GM12878 (cell line): ENCODE data around the gene ERO1A. TPM values are rescaled to one million over a fixed set of nuclear protein-coding genes. Genes with fewer than 3 reads are reported as not detected.

Experiments
- ATAC-seq: fragments of 200-7000 bp; cut with Tn5 transposase; 3 replicates; pipeline ENCODE4 v1.9.1; 2020; ENCODE audit warnings: mild to moderate bottlenecking, moderate library complexity
- BruUV-seq: library from RNA; stranded (reverse); fragments of 400-500 nt; replicated peaks from 2 replicates; lab custom pipeline; 2021; lab: Mats Ljungman, UMichigan
- CTCF ChIA-PET: fragments of 300-600 bp; sonication (Branson Sonifier 250); formaldehyde crosslinking; extraction: SDS; loops from one replicate; lab custom pipeline; 2021; ENCODE audit warnings: inconsistent platforms; lab: Yijun Ruan, JAX
- POLR2A ChIA-PET: fragments of 350-600 bp; formaldehyde crosslinking; extraction: SDS; loops from one replicate; lab custom pipeline; 2021; ENCODE audit warnings: inconsistent platforms; lab: Charles Lee
- RAD21 ChIA-PET: fragments of 300-600 bp; sonication (Branson Sonifier 250); formaldehyde crosslinking; loops from one replicate; lab custom pipeline; 2023; ENCODE audit warnings: antibody characterized with exemption; ENCODE audit not compliant: unreplicated experiment; lab: Charles Lee
- SMC1A ChIA-PET: fragments of 300-600 bp; sonication (Branson Sonifier 250); formaldehyde crosslinking; loops from one replicate; lab custom pipeline; 2023; ENCODE audit not compliant: unreplicated experiment, uncharacterized antibody; lab: Charles Lee
- DNase-seq: peaks from one replicate; pipeline ENCODE4 v3.0.0-alpha.2; 2011; ENCODE audit warnings: low read depth, low spot score
- FAIRE-seq: peaks from 3 replicates; lab custom pipeline; 2011; peaks lifted over from hg19 to GRCh38; lab: Jason Lieb, UNC
- H2AFZ ChIP-seq: 2 replicates; pipeline ENCODE4 v1.6.0; 2011; ENCODE audit warnings: low read depth, low read length, control low read depth; ENCODE audit not compliant: control insufficient read depth
- H3K27ac ChIP-seq: 2 replicates; pipeline ENCODE4 v1.5.1; 2011; ENCODE audit warnings: control low read depth; ENCODE audit not compliant: control insufficient read depth, insufficient read depth
- H3K27me3 ChIP-seq, 2 experiments: replicated peaks in 1 of 2; 2 replicates each; pipeline versions ENCODE4 v1.6.0 to v1.6.1; 2011; ENCODE audit warnings: low read length in 1 of 2; ENCODE audit not compliant: control insufficient read depth in 2 of 2, insufficient read depth in 2 of 2
- H3K36me3 ChIP-seq, 2 experiments: 2 replicates each; pipeline ENCODE4 v1.5.1; 2011; ENCODE audit warnings: low read length in 1 of 2; ENCODE audit not compliant: control insufficient read depth in 2 of 2, insufficient read depth in 2 of 2
- H3K4me1 ChIP-seq: 2 replicates; pipeline ENCODE4 v1.6.1; 2011; ENCODE audit warnings: mild to moderate bottlenecking, low read length, moderate library complexity, mixed read lengths; ENCODE audit not compliant: control insufficient read depth, insufficient read depth
- H3K4me2 ChIP-seq: 2 replicates; pipeline ENCODE4 v1.6.0; 2011; ENCODE audit warnings: control low read depth; ENCODE audit not compliant: control insufficient read depth, insufficient read depth
- H3K4me3 ChIP-seq: fragments of 200-600 bp; sonication (generic); 2 replicates; pipeline ENCODE4 v1.5.1; 2016
- H3K79me2 ChIP-seq: 2 replicates; pipeline ENCODE4 v1.6.0; 2011; ENCODE audit warnings: low read length; ENCODE audit not compliant: control insufficient read depth, insufficient read depth
- H3K9ac ChIP-seq: 2 replicates; pipeline ENCODE4 v1.8.0; 2011; ENCODE audit warnings: low read length, control low read depth, mixed read lengths; ENCODE audit not compliant: control insufficient read depth, insufficient read depth
- H3K9me3 ChIP-seq: replicated peaks from 3 replicates; pipeline ENCODE4 v1.5.1; 2011; ENCODE audit warnings: mild to moderate bottlenecking, low read length; ENCODE audit not compliant: control insufficient read depth, insufficient read depth
- H4K20me1 ChIP-seq: 2 replicates; pipeline ENCODE4 v1.6.0; 2011; ENCODE audit not compliant: control insufficient read depth, insufficient read depth
- ASH2L ChIP-seq: fragments of 300-600, 200-600 bp; sonication (generic); IDR thresholded peaks from 2 replicates; pipeline ENCODE4 v1.6.1; 2017; ENCODE audit warnings: low read depth, mild to moderate bottlenecking, borderline replicate concordance
- BCLAF1 ChIP-seq: fragments of 450-650 bp; IDR thresholded peaks from 2 replicates; pipeline ENCODE4 v1.6.1; 2017; ENCODE audit warnings: antibody characterized with exemption, mild to moderate bottlenecking, moderate library complexity
- ESRRA ChIP-seq: IDR thresholded peaks from 2 replicates; pipeline ENCODE4 v1.6.1; 2012; ENCODE audit warnings: mild to moderate bottlenecking, low read length, improper control_type of control experiment
- IKZF1 ChIP-seq: fragments of 450-650 bp; conservative IDR thresholded peaks from 2 replicates; pipeline ENCODE4 v1.6.1; 2017; ENCODE audit warnings: antibody characterized with exemption, mild to moderate bottlenecking
- IKZF2 ChIP-seq, 2 experiments: fragments of 450-650 bp; IDR thresholded peaks; 2 replicates each; pipeline ENCODE4 v1.6.1; 2017; ENCODE audit warnings: mild to moderate bottlenecking in 2 of 2, moderate library complexity in 2 of 2
- RFX5 ChIP-seq: IDR thresholded peaks from 2 replicates; pipeline ENCODE4 v1.6.1; 2011; ENCODE audit warnings: low read depth, low read length, improper control_type of control experiment
- TCF7 ChIP-seq: IDR thresholded peaks from 2 replicates; pipeline ENCODE4 v1.6.1; 2014; ENCODE audit warnings: antibody characterized with exemption, borderline replicate concordance
- WRNIP1 ChIP-seq: IDR thresholded peaks from 2 replicates; pipeline ENCODE4 v1.6.1; 2011; ENCODE audit warnings: low read depth, low read length, improper control_type of control experiment, borderline replicate concordance
- ZBTB11 ChIP-seq: fragments of 450-650 bp; formaldehyde crosslinking; IDR thresholded peaks from 2 replicates; pipeline ENCODE4 v1.5.0; 2022; ENCODE audit warnings: mild to moderate bottlenecking, missing genetic modification characterization
- WGBS: methylation state at CpG from one replicate; pipeline ENCODE4 v1.1.6; 2016; ENCODE audit warnings: low lambda C conversion rate; ENCODE audit not compliant: insufficient replicate concordance, insufficient coverage; ENCODE audit errors: missing lambda C conversion rate; 5-methylcytosine and 5-hydroxymethylcytosine counted together
- in situ Hi-C: fragments of 300-500 bp; cut with MboI; formaldehyde crosslinking; loops from 9 replicates; pipeline ENCODE4 v1.14.3; 2018; ENCODE audit warnings: mixed read lengths
- intact Hi-C: fragments of 100-400 bp; cut with micrococcal nuclease; formaldehyde crosslinking; loops from one replicate; pipeline ENCODE4 v1.14.2; 2022; ENCODE audit not compliant: unreplicated experiment
- polyA plus RNA-seq, 11 experiments: library from polyadenylated mRNA; depleted of rRNA in 4 of 11; unstranded in 6 of 11; stranded (reverse) in 5 of 11; fragments of >200 nt; fragmentation: Nextera tagmentation in 4 of 11; fragmentation: Illumina TruSeq in 1 of 11; extraction: Ambion mirVana in 4 of 11; extraction: Trizol in 1 of 11; gene quantifications; 1 replicate in 1 of 11; 2 replicates in 10 of 11; pipeline versions ENCODE4 v1.2.1 to v1.2.3, GENCODE V29; 2011 to 2016; ENCODE audit warnings: inconsistent platforms in 2 of 11, missing spikeins in 2 of 11, low read depth in 1 of 11
- total RNA-seq, 4 experiments: library from RNA; depleted of rRNA in 3 of 4; stranded (reverse); fragments of >200 nt in 3 of 4; fragmentation: Illumina TruSeq in 1 of 4; extraction: Trizol in 1 of 4; gene quantifications; 2 replicates each; pipeline versions ENCODE4 v1.2.1 to v1.2.3, GENCODE V29; 2013 to 2021

ERO1A gene
- total and polyA plus RNA-seq, 10 of the 15 experiments (the other 5 are each of a cell fraction or from before 2014, with no cell fraction given): 17.5 to 93.1 (median 48.5) TPM

- no peak for FAIRE-seq
- WGBS: 26% methylated on average over 11 of the region's 11 CpGs
These were observed 35.4 kb upstream of the ERO1A start for GRCh38 chr14:52730709-52731111.

More at GRCh38 chr14:52730709-52731111, 35.4 kb upstream of the ERO1A start:
- DNase-seq (no peak), ATAC-seq (no peak)
- in situ Hi-C loops: no loop called here
- CTCF ChIA-PET: no interaction called here
- BruUV-seq: no TSS peak
- Histone ChIP-seq H3K27ac (peak overlapping the region; percentile 71), H2AFZ (peak overlapping the region; percentile 90), H3K27me3 (no peaks in the 10 kb centered on the region), H3K79me2 (peaks cover 19% of the 10 kb centered on the region), H3K9ac (peak overlapping the region; percentile 94)
- SMC1A ChIA-PET: interaction anchor here (0.6 to 2.2 kb wide), 5 partner anchors 8 to 59 kb away, joined by 3 to 7 read pairs (median 3); no protein-coding TSS in a partner anchor
- TF ChIP-seq ESRRA (no peak), WRNIP1 (no peak), IKZF1 (0 out of 2 replicates have a peak, but pooled peaks have one; percentile 10), TCF7 (no peak), IKZF2 (IDR thresholded peaks at IDR 0.05) (0 out of 4 replicates have a peak, but pooled peaks of 1 of the 2 experiments have one; percentile 25), ASH2L (no peak), RFX5 (no peak), ZBTB11 (CRISPR knock-in tag) (no peak), BCLAF1 (no peak)
- TF ChIP-seq, all 136 proteins: peak for 2
- ChIA-PET RAD21 (interaction anchor here (1.8 kb wide), 1 partner anchor 11 kb away, joined by 11 read pairs; no protein-coding TSS in a partner anchor), POLR2A (interaction anchor here (0.7 to 3.3 kb wide), 3 partner anchors 11 to 423 kb away, joined by 3 to 30 read pairs (median 4); no protein-coding TSS in a partner anchor)
- Histone ChIP-seq H3K4me3 (peak overlapping the region; percentile 75), H3K4me1 (no peaks in the 10 kb centered on the region), H3K36me3 (no peaks in the 10 kb centered on the region; a peak in 2 of 4 replicates), H3K4me2 (peak overlapping the region; percentile 77), H4K20me1 (no peaks in the 10 kb centered on the region), H3K9me3 (no peaks in the 10 kb centered on the region; the same call in 2 of the 3 replicates)
- intact Hi-C loops: no loop called here
